Measurements from ENCODE around the gene RIPK4. TPM values are rescaled to one million over a fixed set of nuclear protein-coding genes. Genes with fewer than 3 reads are reported as not detected.

RIPK4 gene
- total RNA-seq, 1 experiment from 2014 or later: 16.0 TPM

DNA sequence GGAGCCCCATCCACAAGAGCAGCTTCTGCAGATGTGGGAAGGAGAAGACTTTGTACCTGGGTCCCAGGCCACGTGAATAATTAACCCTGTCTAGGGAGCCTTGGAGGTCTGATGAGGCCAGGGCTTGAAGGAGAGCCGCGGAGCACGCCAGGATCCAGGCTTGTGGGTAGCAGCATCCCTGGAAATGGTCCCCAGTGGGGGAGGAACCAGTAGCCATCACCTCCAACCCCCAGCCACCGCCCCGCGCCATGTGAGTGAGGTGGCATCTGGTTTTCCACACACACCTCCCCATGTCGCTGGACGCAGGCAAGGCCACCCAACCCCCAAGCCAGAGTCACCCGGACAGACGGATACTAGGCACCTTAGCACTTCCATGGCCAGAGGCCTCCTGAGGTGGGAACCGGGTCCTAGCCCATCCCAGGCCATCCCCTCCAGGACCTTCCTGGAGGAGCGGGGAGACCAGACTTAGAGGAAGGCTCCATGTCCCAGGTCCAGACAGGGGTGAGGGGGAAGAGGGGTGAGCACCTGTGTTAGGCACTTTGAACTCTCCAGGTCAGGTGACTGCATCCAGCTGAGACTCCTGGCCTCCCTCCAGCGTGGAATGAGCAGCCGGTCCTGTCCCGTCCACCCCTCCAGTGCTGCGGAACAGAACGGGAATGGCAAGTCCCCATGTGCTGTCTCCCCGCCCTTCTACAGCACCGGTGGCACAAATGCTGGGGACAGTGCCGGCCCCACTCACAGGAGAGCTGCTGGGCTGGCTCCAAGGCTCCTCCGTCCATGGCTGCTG is 53.2 kb downstream of the RIPK4 start:
- CTCF ChIA-PET: no interaction called here
- no peak overlapping the region for H3K4me3 ChIP-seq (ENCODE audit: low read depth, low read length, poor library complexity, severe bottlenecking)
- BruUV-seq (replicated peaks): no TSS peak

DNA sequence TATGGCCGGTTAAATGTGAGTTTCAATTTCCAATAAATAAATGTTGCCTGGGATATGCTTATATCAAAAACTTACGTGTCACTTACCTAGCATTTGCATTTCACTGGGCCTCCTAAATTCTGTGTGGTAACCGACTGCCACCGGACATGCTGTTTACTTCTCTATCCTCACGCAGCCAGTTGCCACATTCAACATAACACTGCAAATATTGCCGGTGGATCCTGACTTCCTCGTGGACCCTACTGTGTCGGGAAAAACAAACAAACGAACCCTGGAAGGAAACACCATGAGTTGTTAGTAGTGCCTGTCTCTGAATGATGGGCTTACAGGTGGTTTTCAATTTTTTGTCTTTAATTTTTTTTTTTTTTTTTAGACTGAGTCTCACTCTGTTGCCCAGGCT is 54.1 kb downstream of the RIPK4 start:
- ChIA-PET CTCF (no interaction called here), POLR2A (ENCODE audit: low non-redundant PET) (no interaction called here)
- Histone ChIP-seq H3K4me1 (ENCODE audit: insufficient read depth, low read length, poor library complexity, severe bottlenecking) (no peaks in the 10 kb centered on the region), H3K4me3 (ENCODE audit: low read depth, low read length, poor library complexity, severe bottlenecking) (no peak overlapping the region), H3K9me3 (ENCODE audit: low read depth, low read length, poor library complexity, severe bottlenecking) (no peaks in the 10 kb centered on the region), H3K27ac (ENCODE audit: low read depth, low read length, poor library complexity, severe bottlenecking) (no peak overlapping the region), H3K27me3 (replicated peaks; ENCODE audit: insufficient read depth, low read depth, low read length, poor library complexity) (no peaks in the 10 kb centered on the region), H3K36me3 (ENCODE audit: insufficient read depth, low read length, poor library complexity, severe bottlenecking) (no peaks in the 10 kb centered on the region)
- intact Hi-C loops (cut with micrococcal nuclease; ENCODE audit: unreplicated experiment): no loop called here
- TF ChIP-seq EZH2 (IDR thresholded peaks at IDR 0.05; ENCODE audit: borderline replicate concordance, low read depth, low read length, poor library complexity, severe bottlenecking): no peak
- TF ChIP-seq, protein P1, sequence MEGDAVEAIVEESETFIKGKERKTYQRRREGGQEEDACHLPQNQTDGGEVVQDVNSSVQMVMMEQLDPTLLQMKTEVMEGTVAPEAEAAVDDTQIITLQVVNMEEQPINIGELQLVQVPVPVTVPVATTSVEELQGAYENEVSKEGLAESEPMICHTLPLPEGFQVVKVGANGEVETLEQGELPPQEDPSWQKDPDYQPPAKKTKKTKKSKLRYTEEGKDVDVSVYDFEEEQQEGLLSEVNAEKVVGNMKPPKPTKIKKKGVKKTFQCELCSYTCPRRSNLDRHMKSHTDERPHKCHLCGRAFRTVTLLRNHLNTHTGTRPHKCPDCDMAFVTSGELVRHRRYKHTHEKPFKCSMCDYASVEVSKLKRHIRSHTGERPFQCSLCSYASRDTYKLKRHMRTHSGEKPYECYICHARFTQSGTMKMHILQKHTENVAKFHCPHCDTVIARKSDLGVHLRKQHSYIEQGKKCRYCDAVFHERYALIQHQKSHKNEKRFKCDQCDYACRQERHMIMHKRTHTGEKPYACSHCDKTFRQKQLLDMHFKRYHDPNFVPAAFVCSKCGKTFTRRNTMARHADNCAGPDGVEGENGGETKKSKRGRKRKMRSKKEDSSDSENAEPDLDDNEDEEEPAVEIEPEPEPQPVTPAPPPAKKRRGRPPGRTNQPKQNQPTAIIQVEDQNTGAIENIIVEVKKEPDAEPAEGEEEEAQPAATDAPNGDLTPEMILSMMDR (conservative IDR thresholded peaks at IDR 0.05; ENCODE audit: low read depth, low read length): no peak
- no peak for DNase-seq (ENCODE audit: low spot score)
- no TSS peak for BruUV-seq (replicated peaks)

More for the DNA sequence above, 53.2 kb downstream of the RIPK4 start:
- H3K9me3 ChIP-seq (ENCODE audit: low read depth, low read length, poor library complexity, severe bottlenecking): no peaks in the 10 kb centered on the region
- TF ChIP-seq, protein P1 (conservative IDR thresholded peaks at IDR 0.05; ENCODE audit: low read depth, low read length): no peak
- TF ChIP-seq EZH2 (IDR thresholded peaks at IDR 0.05; ENCODE audit: borderline replicate concordance, low read depth, low read length, poor library complexity, severe bottlenecking): no peak
- H3K36me3 ChIP-seq (ENCODE audit: insufficient read depth, low read length, poor library complexity, severe bottlenecking): no peaks in the 10 kb centered on the region
- DNase-seq (ENCODE audit: low spot score): no peak
- no peaks in the 10 kb centered on the region for H3K4me1 ChIP-seq (ENCODE audit: insufficient read depth, low read length, poor library complexity, severe bottlenecking)
- H3K27ac ChIP-seq (ENCODE audit: low read depth, low read length, poor library complexity, severe bottlenecking): no peak overlapping the region
- intact Hi-C loops (cut with micrococcal nuclease; ENCODE audit: unreplicated experiment): no loop called here
- no peaks in the 10 kb centered on the region for H3K27me3 ChIP-seq (replicated peaks; ENCODE audit: insufficient read depth, low read depth, low read length, poor library complexity)
- POLR2A ChIA-PET (ENCODE audit: low non-redundant PET): no interaction called here

- DNase-seq (ENCODE audit: low spot score): no peak
- ChIA-PET POLR2A (ENCODE audit: low non-redundant PET) (no interaction called here), CTCF (no interaction called here)
- H3K27ac ChIP-seq (ENCODE audit: low read depth, low read length, poor library complexity, severe bottlenecking): no peak overlapping the region
- no TSS peak for BruUV-seq (replicated peaks)
- intact Hi-C loops (cut with micrococcal nuclease; ENCODE audit: unreplicated experiment): no loop called here
- H3K4me1 ChIP-seq (ENCODE audit: insufficient read depth, low read length, poor library complexity, severe bottlenecking): no peaks in the 10 kb centered on the region
- H3K9me3 ChIP-seq (ENCODE audit: low read depth, low read length, poor library complexity, severe bottlenecking): no peaks in the 10 kb centered on the region
- H3K27me3 ChIP-seq (replicated peaks; ENCODE audit: insufficient read depth, low read depth, low read length, poor library complexity): no peaks in the 10 kb centered on the region
- H3K36me3 ChIP-seq (ENCODE audit: insufficient read depth, low read length, poor library complexity, severe bottlenecking): no peaks in the 10 kb centered on the region
- TF ChIP-seq, protein P1 (conservative IDR thresholded peaks at IDR 0.05; ENCODE audit: low read depth, low read length): no peak
- TF ChIP-seq EZH2 (IDR thresholded peaks at IDR 0.05; ENCODE audit: borderline replicate concordance, low read depth, low read length, poor library complexity, severe bottlenecking): no peak
- no peak overlapping the region for H3K4me3 ChIP-seq (ENCODE audit: low read depth, low read length, poor library complexity, severe bottlenecking)
Measured at GRCh38 chr21:41712201-41712600, 54.7 kb downstream of the RIPK4 start.
